ENCODE data around the gene OSBPL2.

Gene OSBPL2

DNA sequence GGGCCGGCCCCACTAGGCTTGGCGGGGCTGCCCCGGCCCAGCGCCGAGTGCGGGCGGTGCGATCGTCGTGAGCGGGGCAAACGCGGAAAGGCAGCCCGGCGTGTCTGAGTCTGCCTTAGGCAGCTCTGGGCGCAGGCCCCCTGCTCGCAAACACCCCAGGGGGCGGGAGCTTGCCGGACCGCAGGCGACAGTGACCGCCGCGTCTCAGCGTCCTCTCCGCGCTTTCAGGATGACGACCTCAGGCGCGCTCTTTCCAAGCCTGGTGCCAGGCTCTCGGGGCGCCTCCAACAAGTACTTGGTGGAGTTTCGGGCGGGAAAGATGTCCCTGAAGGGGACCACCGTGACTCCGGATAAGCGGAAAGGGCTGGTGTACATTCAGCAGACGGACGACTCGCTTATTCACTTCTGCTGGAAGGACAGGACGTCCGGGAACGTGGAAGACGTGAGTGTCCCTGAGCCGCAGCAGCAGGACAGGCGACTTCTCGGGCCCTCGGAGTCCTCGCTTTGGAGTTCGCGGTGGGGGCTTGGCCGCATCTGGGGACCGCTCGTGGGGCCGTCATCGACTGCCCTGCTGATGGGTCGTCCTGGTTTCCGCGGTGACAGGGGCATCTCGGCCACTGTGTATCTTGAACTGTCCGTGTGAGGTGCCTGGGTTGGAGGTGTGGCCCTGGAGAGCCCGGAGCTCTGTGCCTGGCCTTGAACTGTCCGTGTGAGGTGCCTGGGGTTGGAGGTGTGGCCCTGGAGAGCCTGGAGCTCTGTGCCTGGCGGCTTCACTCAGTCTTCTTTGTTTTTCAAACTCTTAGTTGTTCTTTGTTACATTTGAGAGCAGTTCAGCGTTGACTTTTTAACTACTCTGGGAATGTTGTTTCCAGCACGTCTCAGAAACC is 65.3 kb downstream of the OSBPL2 start:
- DNase-seq: no peak

DNA sequence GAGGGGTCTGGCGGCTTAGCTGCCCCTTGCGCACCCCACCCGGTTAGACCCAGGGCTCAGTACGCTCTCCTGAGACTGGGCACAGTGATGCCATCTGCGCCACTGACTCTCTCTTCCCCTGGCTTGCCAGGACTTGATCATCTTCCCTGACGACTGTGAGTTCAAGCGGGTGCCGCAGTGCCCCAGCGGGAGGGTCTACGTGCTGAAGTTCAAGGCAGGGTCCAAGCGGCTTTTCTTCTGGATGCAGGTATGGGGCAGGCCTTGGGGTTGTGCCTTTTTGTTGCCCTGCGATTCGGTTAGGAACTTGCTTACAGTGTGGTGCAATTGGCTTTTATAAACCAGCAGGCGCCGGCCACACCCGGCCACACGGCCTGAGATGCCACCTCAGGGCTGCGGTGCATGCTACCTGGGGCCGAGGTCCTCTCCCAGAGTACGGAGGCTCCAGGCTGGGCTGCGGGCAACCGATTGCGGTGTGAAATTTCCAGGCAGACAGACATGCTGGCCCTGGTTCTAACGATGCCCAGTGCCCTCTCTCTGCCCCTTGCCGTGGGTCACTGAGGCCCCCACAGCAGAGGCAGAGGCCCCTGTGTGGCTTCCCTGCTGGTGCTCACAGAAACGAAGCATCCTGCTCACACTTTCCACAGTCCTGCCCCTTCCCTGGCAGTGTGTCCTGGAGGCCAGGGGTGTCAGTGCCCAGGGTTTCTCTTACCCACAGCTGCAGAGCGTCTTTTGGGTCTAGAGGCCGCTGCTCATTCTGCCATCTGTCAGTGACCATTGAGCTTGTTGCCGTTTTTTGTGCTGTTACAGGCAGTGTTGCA is 66.2 kb downstream of the OSBPL2 start:
- DNase-seq: no peak

DNA sequence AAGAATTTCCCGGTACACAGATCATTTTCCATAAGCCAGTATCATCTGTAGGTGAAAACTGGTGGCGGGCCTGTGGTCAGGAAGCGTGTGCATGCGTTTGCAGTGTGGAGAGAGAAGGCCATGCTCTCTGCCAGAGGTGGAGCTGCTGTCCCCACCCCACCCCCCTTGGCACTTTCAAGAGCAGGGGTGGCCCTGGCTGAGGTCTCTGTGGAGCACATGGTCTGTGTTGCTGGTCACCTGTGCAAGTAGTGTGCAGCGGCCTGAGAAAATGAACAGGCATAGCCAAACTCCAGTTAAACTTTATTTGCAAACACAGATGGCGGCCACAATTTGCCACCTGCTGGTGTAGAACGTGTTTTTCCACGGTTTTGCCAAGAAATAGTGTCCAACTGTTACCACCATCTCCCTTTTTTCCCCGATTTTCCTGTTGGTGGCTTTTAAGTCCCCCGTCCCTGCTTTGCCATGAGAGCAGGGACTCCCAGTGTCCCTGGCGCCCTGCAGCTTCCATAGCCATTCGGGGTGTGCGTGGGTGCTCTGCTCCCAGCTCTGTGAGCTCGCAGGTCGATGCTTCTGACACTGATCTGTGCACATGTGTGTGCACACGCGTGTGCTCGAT is 66.9 kb downstream of the OSBPL2 start:
- no peak for DNase-seq

DNA sequence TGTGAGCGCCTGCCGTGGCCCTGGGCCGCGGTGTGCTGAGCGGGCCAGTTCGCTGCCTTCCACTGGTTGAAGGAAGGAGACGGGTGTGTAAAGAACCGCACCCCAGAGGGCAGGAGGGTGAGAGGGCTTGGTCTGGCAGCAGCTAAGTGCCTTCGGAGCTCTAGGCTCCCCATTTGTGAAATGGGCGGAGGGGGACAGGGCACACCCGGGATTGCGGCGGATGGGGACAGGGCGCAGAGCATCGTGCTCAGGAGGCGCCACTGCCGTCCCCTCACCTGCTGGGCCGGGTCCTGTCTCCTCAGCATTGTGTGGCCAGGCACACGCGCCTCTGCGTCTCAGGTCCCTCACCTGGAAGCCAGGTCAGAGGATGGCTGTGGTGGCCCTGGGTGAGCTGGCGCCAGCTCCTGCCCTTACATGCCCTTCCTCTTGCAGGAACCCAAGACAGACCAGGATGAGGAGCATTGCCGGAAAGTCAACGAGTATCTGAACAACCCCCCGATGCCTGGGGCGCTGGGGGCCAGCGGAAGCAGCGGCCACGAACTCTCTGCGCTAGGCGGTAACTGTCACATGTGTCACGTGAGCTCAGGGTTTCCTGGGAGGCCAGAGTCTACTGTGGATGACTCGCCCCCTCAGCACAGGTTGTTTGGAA is 67.6 kb downstream of the OSBPL2 start:
- no peak for DNase-seq

DNA sequence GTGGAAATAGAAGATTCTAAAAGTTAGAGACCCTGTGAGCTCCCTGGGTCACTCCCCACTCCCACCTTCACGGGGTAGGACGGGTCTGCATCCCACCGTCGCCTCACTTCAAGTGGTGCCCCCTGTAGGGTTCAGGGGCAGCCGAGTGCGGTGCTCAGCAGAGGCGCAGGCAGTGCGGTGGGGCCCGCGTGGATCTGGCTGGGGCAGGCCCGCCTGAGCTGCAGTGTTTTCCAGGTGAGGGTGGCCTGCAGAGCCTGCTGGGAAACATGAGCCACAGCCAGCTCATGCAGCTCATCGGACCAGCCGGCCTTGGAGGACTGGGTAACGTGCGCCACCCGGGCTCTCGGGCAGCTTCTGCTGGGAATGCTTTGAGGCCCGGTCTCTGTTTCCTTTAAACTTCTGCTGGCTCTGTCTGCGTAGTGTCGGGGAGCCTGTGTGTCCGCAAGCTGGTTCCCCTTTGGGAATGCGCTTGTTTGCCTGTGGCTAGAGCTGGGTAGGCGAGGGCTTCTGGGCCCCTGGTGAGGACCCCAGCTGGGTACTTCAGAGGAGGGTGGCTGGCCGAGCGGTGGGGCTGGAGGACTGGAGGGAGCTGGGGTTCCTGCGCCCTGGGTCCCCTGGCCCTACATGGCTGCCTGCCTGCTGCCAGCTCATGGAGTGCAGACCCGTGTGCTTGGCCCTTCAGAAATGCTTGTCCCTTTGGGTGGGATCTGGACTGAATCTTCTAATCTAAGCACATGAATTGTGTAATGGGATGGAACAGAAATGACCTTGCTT is 68.3 kb downstream of the OSBPL2 start:
- DNase-seq: no peak

DNA sequence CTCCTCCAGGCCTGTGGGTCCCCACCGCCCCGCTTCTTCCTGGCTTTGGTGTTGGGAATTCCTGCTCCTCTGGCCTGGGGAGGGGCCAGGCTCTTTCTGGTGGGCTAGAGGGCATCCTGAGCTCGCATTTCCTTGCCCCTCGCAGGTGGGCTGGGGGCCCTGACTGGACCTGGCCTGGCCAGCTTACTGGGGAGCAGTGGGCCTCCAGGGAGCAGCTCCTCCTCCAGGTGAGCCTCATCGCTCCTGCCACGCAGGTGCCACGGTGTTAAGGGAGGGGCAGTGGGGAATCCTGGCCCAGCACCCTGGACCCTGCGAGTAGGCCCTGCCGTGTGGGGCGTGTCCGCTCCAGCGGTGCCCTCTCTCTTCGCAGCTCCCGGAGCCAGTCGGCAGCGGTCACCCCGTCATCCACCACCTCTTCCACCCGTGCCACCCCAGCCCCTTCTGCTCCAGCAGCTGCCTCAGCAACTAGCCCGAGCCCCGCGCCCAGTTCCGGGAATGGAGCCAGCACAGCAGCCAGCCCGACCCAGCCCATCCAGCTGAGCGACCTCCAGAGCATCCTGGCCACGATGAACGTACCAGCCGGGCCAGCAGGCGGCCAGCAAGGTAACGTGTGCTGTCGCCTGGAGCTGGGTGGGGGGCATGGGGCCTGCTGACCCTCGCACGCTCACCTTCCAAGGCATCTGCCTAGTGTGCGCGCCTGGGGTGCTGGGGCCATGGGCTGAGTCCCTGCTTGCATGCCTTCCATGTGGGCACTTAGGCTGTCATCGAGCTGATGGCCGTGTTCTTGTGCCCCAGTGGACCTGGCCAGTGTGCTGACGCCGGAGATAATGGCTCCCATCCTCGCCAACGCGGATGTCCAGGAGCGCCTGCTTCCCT is 69.1 kb downstream of the OSBPL2 start:
- no peak for DNase-seq

DNA sequence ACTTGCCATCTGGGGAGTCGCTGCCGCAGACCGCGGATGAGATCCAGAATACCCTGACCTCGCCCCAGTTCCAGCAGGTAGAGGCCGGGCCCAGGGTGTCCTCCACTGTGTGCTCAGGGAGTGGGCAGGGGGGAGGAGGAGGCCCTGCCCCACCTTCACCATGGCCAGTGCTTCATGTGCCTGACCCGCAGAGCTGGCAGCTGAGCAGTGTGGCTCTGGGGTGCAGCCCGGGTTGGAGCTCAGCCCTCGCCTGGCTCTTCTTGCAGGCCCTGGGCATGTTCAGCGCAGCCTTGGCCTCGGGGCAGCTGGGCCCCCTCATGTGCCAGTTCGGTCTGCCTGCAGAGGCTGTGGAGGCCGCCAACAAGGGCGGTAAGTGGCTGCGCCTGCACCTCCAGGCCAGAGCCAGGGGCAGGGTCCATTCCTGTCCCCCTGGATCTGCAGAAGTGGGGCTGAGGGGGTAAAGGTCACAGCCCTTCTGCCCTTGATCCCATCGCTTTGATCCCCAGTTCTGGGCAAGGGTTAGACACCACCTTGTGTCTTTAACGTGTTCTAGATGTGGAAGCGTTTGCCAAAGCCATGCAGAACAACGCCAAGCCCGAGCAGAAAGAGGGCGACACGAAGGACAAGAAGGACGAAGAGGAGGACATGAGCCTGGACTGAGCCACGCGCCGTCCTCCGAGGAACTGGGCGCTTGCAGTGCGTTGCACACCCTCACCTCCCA is 69.9 kb downstream of the OSBPL2 start:
- DNase-seq: no peak

DNA sequence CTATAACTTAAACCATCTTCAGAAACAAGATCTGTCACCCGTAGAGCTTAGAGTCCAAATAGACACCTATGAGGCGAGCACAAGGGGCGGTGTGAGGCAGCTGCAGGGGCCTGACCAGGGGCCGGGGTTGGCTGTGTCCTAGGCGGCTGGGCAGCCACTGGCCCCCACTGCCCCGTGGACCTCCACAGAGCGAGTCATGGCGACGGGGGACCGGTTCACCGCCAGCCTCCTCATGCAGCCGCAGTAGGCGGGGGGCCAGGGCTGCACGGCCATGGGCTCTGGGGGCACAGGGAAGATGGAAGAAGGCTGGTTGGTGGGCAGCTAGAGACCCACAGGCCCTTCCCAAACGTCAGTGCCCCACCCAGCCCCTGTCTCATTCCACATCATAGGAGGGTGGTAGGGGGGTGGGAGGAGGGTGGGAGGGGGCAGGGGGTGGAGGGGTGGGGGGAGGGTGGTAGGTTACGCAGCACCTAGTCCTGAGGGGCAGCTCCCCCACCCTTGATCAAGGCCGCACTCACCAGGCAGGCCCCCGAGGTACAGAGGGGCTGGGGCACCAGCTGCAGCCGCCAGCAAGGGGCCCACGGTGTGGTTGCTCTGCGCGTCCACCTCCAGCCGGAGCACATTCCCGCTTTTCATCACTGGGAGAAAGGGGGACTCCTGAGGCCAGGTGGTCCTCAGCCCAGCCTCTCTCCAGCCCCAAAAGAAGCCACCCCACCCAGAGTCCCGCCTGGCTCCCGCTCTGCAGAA is 71.0 kb downstream of the OSBPL2 start:
- no peak for DNase-seq

DNA sequence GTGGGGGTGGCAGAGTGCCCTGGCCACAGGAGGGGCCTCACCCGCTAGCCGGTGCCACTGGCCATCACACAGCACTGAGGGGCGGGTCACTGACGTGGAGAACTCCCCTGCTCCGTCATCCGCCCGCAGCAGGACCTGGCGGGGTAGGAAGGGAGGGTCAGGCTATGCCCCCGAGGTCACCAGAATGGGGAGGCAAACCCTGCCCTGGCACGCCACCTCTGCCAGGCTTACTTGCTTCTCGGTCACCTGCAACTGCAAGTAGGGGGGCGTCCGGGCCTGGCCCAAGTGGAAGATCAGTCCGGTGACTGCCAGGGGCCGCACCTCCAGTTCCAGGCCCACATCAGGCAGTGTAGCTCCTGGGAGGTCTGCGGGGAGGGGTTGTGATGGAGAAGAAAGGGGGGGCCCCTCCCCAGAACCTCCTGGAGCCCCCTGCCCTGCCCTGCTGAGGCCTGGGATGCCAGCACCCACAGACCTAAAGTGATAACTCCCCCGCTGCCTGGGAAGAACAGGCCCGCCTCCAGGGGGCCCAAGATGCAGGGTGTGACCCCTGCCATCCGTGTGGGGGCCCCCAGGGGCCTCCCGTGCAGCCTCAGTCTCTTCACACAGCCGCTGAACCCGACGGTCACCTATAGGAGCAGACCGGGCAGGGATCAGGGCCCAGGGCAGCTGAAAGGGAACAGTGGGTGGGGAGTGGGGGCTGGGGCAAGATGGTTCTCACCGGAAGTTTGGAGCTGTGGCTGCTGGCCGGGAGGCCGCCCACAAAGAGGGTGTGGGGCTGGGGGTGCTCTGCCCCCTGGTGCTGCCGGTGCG is 71.8 kb downstream of the OSBPL2 start:
- DNase-seq: no peak

DNA sequence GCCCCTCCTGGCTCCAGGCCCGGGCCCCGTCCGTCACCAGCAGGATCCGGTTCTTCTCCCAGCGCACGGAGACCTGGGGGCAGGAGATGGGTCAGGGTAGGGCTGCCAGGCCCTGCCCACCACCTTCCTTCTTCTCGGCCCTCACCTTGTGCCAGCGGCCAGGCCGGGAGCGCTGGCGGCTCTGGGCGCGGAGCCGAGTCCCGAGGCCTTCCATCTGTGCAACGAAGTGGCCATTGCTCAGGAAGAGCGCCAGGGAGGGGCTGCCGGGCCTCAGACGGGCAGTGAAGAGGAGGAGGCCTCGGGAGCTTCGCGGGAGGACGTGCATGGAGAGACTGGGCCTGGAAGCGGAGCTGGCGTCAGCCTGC is 72.4 kb downstream of the OSBPL2 start:
- DNase-seq: no peak

DNA sequence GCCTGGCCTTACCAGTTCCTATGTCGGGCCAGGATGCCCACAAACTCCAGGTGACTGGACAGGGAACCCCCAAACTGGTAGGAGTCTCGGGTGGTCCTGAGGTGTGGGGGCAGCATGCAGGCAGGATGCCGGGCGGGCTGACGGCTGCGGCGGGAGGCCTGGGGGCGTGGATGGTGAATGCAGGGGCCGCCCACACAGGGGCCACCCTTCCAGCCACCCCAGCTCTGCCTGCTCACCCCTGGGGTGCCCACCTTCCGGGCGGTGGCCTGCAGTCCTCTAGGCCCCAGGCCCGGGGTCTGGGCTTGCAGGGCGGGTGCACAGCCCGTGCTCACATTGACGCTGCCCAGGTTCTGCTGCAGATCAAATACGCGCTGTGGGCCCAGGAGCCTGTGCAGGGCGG is 72.8 kb downstream of the OSBPL2 start:
- no peak for DNase-seq

DNA sequence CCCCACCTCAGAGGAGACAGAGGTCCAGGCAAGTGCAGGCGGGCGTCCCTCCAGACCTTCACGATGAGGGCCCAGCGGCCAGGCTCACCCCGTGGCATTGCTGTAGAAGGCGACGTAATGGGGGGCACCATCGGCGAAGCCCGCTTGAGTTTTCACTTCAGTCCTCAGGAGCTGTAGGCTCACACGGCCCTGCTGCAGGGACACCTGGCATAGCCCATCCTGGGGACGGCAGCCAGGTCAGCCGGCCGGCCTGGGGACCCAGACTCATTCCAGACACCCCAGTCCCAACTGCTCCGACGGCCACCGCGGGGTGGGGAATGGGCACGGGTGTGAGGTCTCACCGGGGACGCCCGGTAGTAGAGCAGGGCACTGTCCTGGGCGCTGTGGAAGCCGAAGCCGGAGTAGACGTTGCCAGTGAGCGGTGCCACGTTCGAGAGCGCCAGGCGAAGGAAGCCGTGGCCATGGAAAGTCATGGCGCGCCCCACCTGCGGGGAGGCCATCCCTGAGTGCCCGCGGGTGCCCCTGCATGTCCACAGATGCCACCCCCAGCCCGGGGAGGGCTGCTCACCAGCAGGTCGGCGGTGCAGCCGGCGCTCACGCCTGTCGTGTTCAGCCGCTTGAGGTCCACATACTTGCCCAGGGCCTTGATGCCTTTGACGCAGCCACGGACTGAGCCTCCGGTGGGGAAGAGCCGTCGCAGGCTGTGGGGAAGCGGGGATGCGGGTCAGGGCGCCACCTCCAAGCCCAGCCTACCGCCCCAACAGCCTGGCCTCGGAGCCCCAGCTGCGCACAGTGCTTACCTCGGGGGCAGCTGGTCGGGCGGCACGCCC is 73.7 kb downstream of the OSBPL2 start:
- no peak for DNase-seq

DNA sequence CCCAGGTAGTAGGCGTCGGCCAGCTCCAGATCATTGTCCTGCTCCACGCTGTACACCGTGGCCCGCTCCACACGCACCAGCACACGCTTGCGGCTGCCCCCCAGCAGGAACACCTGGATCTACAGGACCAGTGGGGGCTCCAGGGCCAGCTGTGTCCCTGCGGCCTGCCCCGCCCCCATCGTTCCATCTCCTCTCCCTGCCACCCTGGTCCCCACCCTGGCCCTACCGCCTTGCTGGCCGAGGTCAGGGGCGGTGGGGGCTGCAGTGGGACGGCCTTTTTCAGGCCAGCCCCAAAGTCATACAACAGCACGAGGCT is 74.3 kb downstream of the OSBPL2 start:
- no peak for DNase-seq

DNA sequence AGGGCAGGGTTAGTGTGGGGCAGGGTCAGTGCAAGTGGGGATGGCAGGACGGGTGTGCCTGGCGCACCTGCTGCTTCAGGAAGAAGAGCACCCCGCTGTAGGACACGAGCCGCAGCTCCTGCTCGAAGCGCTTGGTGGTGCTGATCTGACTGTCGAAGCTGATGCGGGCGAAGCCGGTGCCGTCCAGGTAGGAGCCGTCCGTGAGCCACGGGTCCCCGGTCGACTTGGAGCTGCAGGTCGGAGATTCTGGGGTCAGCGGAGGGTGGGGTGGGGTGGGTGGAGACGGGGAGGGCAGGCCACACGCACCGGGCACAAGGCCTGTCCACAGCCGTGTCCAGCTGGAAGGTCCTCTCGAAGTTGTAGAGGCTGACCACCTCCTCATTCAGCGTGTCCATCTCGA is 74.7 kb downstream of the OSBPL2 start:
- no peak for DNase-seq

DNA sequence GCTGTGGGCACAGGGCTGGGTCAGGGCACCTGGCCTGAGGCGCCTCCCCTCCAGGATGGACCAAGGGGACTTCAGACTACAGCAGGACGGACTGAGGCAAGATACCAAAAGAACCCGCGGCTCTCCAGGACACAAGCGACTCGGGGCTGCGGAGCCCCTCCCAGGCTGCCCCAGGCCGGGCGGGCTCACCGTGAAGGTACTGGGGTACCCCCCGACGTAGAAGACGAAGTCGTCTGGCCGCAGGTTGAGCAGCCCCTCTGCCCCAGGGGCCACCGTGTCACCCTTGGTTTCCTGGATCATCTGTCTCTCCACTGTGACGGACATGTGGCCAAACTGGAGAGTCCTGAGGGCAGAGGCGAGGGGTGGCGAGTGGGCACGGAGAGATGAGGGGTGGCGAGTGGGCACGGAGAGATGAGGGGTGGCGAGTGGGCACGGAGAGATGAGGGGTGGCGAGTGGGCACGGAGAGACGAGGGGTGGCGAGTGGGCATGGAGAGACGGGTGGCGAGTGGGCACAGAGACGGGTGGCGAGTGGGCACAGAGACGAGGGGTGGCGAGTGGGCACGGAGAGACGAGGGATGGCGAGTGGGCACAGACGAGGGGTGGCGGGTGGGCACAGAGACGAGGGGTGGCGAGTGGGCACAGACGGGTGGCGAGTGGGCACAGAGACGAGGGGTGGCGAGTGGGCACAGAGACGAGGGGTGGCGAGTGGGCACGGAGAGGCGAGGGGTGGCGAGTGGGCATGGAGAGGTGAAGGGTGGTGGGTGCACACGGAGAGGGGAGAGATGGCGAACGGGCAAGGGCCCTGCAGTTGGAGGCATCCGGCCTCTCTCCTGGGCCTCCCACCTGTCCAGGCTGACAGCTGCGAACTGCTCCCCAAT is 75.4 kb downstream of the OSBPL2 start:
- DNase-seq: no peak

DNA sequence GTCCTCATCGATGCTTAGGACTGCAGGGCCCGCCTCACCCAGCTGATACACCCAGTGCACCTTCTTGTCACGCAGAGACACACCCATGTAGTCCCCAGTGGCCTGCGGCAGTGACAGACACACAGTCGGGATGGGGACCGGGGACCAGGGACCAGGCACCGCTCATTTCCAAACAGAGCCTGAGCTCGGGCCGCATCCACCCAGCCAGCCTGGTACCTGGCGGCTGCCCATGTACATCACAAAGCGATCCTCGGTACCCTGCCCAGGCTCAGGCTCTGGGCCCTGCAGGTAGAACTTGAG is 76.0 kb downstream of the OSBPL2 start:
- no peak for DNase-seq

DNA sequence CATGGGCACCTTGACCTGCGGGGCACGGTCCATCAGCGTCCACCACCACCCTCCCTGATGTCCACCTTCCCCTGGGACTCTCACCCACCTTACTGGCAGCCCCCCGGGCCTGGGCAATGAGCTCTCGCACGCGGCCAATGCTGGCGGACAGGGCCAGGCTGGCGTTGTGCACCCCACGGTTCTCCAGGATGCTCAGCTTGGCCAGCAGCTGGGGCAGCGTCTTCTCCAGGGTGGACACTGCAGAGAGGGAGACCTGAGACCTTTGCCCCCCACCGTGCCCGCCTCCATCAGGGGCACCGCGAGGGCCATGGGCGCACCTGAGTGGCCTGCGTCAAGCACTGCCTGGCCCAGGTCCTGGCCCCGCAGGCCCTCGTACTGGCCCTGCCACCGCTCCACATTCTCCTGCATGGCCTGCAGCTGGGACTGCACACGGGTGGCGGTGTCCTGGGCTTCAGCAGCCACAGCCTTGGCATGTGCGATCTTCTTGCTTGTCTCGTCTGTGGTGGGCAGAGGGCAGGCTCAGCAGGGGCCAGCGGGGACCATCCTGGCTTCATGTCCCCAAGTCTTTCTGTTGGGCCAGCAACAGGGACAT is 76.5 kb downstream of the OSBPL2 start:
- no peak for DNase-seq
